Neural progenitor cell (in vitro differentiated cells): ENCODE data around the gene PPTC7. TPM values are rescaled to one million over a fixed set of nuclear protein-coding genes. Genes with fewer than 3 reads are reported as not detected.
"Not testable (repeated sequence)": the region's sequence is repeated elsewhere in the genome, so short reads cannot be mapped to it uniquely, and the experiment has no call there.

Experiments
- DNase-seq: peaks from one replicate; pipeline ENCODE4 v3.0.0-alpha.2; 2016; ENCODE audit warnings: low spot score
- H2AFZ ChIP-seq: fragments of 200-600 bp; sonication (generic); replicated peaks from 2 replicates; pipeline ENCODE4 v1.6.1; 2016; ENCODE audit warnings: antibody characterized with exemption
- H3F3A ChIP-seq: fragments of 200-600 bp; sonication (generic); 2 replicates; pipeline ENCODE4 v1.6.1; 2016; ENCODE audit warnings: antibody characterized with exemption, low read depth
- H3K27ac ChIP-seq: fragments of 200-600 bp; sonication (generic); 2 replicates; pipeline ENCODE4 v1.5.1; 2016; ENCODE audit warnings: mild to moderate bottlenecking
- H3K27me3 ChIP-seq: fragments of 200-600 bp; sonication (generic); 2 replicates; pipeline ENCODE4 v1.6.1; 2016; ENCODE audit warnings: mild to moderate bottlenecking, moderate library complexity
- H3K36me3 ChIP-seq: fragments of 200-600 bp; sonication (generic); 2 replicates; pipeline ENCODE4 v1.5.1; 2016
- H3K4me1 ChIP-seq: fragments of 200-600 bp; sonication (generic); 2 replicates; pipeline ENCODE4 v1.6.1; 2016; ENCODE audit warnings: mixed run types
- H3K4me2 ChIP-seq: fragments of 200-600 bp; sonication (generic); 2 replicates; pipeline ENCODE4 v1.6.1; 2016
- H3K4me3 ChIP-seq: fragments of 200-600 bp; sonication (generic); 2 replicates; pipeline ENCODE4 v1.5.1; 2016
- H3K79me2 ChIP-seq: fragments of 200-600 bp; sonication (generic); 2 replicates; pipeline ENCODE4 v1.6.1; 2016; ENCODE audit warnings: low read depth
- H3K9ac ChIP-seq: fragments of 200-600 bp; sonication (generic); 2 replicates; pipeline ENCODE4 v1.6.1; 2016
- H3K9me3 ChIP-seq: fragments of 200-600 bp; sonication (generic); 2 replicates; pipeline ENCODE4 v1.5.1; 2016; ENCODE audit warnings: low read depth
- H4K20me1 ChIP-seq: fragments of 200-600 bp; sonication (generic); 2 replicates; pipeline ENCODE4 v1.6.1; 2016; ENCODE audit warnings: low read depth
- H3K27ac Mint-ChIP-seq: 3 replicates; pipeline ENCODE4 v1.8.0; 2021; ENCODE audit warnings: mixed read lengths
- H3K27me3 Mint-ChIP-seq: 2 replicates; pipeline ENCODE4 v1.8.0; 2022; ENCODE audit warnings: low read depth, mild to moderate bottlenecking, inconsistent platforms, moderate library complexity, mixed read lengths; ENCODE audit not compliant: insufficient read depth
- H3K36me3 Mint-ChIP-seq: 3 replicates; pipeline ENCODE4 v1.8.0; 2021; ENCODE audit warnings: mixed read lengths
- H3K4me1 Mint-ChIP-seq: 3 replicates; pipeline ENCODE4 v1.8.0; 2021; ENCODE audit warnings: mixed read lengths
- H3K4me3 Mint-ChIP-seq: 3 replicates; pipeline ENCODE4 v1.8.0; 2021; ENCODE audit warnings: mild to moderate bottlenecking, moderate library complexity, mixed read lengths
- H3K9me3 Mint-ChIP-seq: 3 replicates; pipeline ENCODE4 v1.8.0; 2020; ENCODE audit warnings: mixed read lengths
- CTCF ChIP-seq: fragments of 200-600 bp; sonication (generic); IDR thresholded peaks from 2 replicates; pipeline ENCODE4 v1.5.1; 2017; ENCODE audit warnings: antibody characterized with exemption, mild to moderate bottlenecking
- EZH2 ChIP-seq: fragments of 200-600 bp; sonication (generic); IDR thresholded peaks from 2 replicates; pipeline ENCODE4 v1.6.1; 2017; ENCODE audit warnings: antibody characterized with exemption, mild to moderate bottlenecking, moderate library complexity
- EZH2phosphoT487 ChIP-seq: fragments of 200-600 bp; sonication (generic); IDR thresholded peaks from 2 replicates; pipeline ENCODE4 v1.6.1; 2017; ENCODE audit warnings: antibody characterized with exemption
- total RNA-seq: library from RNA; depleted of rRNA; stranded (reverse); fragments of >200 nt; gene quantifications from 2 replicates; pipeline ENCODE4 v1.2.3, GENCODE V29; 2015; ENCODE audit warnings: low replicate concordance

Gene PPTC7
- total RNA-seq, 1 donor from 2014 or later, result 11.2 TPM

- Histone ChIP-seq H3K36me3 (no peaks in the 10 kb centered on the region), H4K20me1 (no peaks in the 10 kb centered on the region), H3K4me2 (no peak overlapping the region), H3K79me2 (peaks cover 42% of the 10 kb centered on the region), H3K4me3 (no peak overlapping the region), H3K9me3 (no peaks in the 10 kb centered on the region), H3K27ac (no peak overlapping the region), H3K9ac (no peak overlapping the region), H3F3A (no peaks in the 10 kb centered on the region), H3K4me1 (no peaks in the 10 kb centered on the region), H2AFZ (no peak overlapping the region), H3K27me3 (no peaks in the 10 kb centered on the region)
- Mint-ChIP-seq H3K9me3 (no peaks in the 10 kb centered on the region), H3K4me3 (no peak overlapping the region), H3K27me3 (peaks cover 2% of the 10 kb centered on the region), H3K36me3 (peaks cover 3% of the 10 kb centered on the region), H3K4me1 (peaks cover 10% of the 10 kb centered on the region), H3K27ac (no peak overlapping the region)
- no peak for DNase-seq
- TF ChIP-seq EZH2, result no peak
- no peak for TF ChIP-seq EZH2phosphoT487
- no peak for TF ChIP-seq CTCF
These were observed 23.1 kb downstream of the PPTC7 start for GRCh38 chr12:110560048-110560447.

GRCh38 chr12:110558945-110559344 is 24.2 kb downstream of the PPTC7 start:
- H3K27me3 Mint-ChIP-seq, H3K9ac ChIP-seq, H3K4me3 Mint-ChIP-seq, H3K4me1 Mint-ChIP-seq, H3K4me1 ChIP-seq, H3K9me3 Mint-ChIP-seq, DNase-seq, H3K4me2 ChIP-seq, H3K9me3 ChIP-seq, H3K27me3 ChIP-seq, H4K20me1 ChIP-seq, H2AFZ ChIP-seq, H3K4me3 ChIP-seq, H3K36me3 Mint-ChIP-seq, H3K36me3 ChIP-seq, H3K27ac Mint-ChIP-seq, H3F3A ChIP-seq, H3K27ac ChIP-seq: not testable (repeated sequence)
- peaks cover 45% of the 10 kb centered on the region for H3K79me2 ChIP-seq

- DNase-seq, result no peak
- Histone ChIP-seq H2AFZ (no peak overlapping the region), H3K9me3 (no peaks in the 10 kb centered on the region), H3K36me3 (no peaks in the 10 kb centered on the region), H3K27me3 (no peaks in the 10 kb centered on the region), H3K4me1 (no peaks in the 10 kb centered on the region), H3K27ac (no peak overlapping the region), H3K4me2 (no peak overlapping the region), H4K20me1 (no peaks in the 10 kb centered on the region), H3K79me2 (peaks cover 41% of the 10 kb centered on the region), H3F3A (no peaks in the 10 kb centered on the region), H3K4me3 (no peak overlapping the region), H3K9ac (no peak overlapping the region)
- Mint-ChIP-seq H3K4me3 (no peak overlapping the region), H3K4me1 (peaks cover 8% of the 10 kb centered on the region), H3K9me3 (no peaks in the 10 kb centered on the region), H3K27ac (no peak overlapping the region), H3K27me3 (peaks cover 2% of the 10 kb centered on the region), H3K36me3 (peaks cover 3% of the 10 kb centered on the region)
- no peak for TF ChIP-seq CTCF
- TF ChIP-seq EZH2, result no peak
- TF ChIP-seq EZH2phosphoT487, result no peak
These were observed 25.8 kb downstream of the PPTC7 start for GRCh38 chr12:110557300-110557699.

DNA sequence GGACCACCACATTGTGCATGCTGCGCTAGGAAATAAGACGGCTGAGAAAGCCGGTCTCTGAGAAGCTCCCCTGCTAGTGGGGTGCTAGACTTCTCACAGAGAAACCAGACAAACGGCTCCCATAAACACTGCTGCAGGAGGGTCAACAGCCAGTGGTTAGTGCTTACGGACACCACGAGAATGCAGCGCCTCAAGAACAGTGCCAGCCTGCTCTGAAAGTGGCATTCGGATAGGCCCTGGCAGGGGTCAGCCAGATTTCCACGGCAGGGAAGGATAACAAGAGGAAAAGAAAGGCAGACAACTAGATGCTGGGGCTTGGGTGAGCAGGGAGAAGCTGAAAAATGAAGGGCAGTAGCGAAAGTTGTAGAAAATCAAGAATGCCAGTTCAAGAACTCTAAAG is 26.4 kb downstream of the PPTC7 start:
- no peak overlapping the region for H3K27ac ChIP-seq
- H3K9me3 ChIP-seq, result no peaks in the 10 kb centered on the region
- H3K27me3 ChIP-seq, result no peaks in the 10 kb centered on the region
- Mint-ChIP-seq H3K27ac (no peak overlapping the region), H3K27me3 (no peaks in the 10 kb centered on the region), H3K4me3 (no peak overlapping the region), H3K4me1 (peaks cover 6% of the 10 kb centered on the region), H3K9me3 (no peaks in the 10 kb centered on the region), H3K36me3 (peaks cover 3% of the 10 kb centered on the region)
- no peak overlapping the region for H3K4me2 ChIP-seq
- no peak for DNase-seq
- no peak overlapping the region for H3K9ac ChIP-seq
- no peaks in the 10 kb centered on the region for H3F3A ChIP-seq
- H3K4me1 ChIP-seq, result no peaks in the 10 kb centered on the region
- H3K4me3 ChIP-seq, result no peak overlapping the region
- H4K20me1 ChIP-seq, result no peaks in the 10 kb centered on the region
- no peaks in the 10 kb centered on the region for H3K36me3 ChIP-seq
- H2AFZ ChIP-seq, result no peak overlapping the region
- H3K79me2 ChIP-seq, result peaks cover 35% of the 10 kb centered on the region
- TF ChIP-seq EZH2 (no peak), CTCF (no peak), EZH2phosphoT487 (no peak)
